ENCODE data around the gene SPTA1.

Gene SPTA1

GRCh38 chr1:158563853-158564252, 122.7 kb downstream of the SPTA1 start:
- DNase-seq, result no peak

Measured in stimulated activated CD4-positive, alpha-beta T cell treated with anti-CD3 and anti-CD28 coated beads, Interleukin-4, amount 100 ng/mL, for 1 hour (primary cell).